Fibroblast of villous mesenchyme (primary cell): ENCODE results near the gene MED7. TPM values are rescaled to one million over a fixed set of nuclear protein-coding genes. Genes with fewer than 3 reads are reported as not detected.

Experiments
- DNase-seq: peaks from one replicate; pipeline ENCODE4 v3.0.0-alpha.2; 2010; ENCODE audit warnings: low read depth
- H3K4me3 ChIP-seq: 2 replicates; pipeline ENCODE4 v1.5.1; 2011; ENCODE audit warnings: low read depth, mild to moderate bottlenecking, low read length
- total RNA-seq: library from RNA; depleted of rRNA; stranded (reverse); fragments of >200 nt; gene quantifications from 2 replicates; pipeline ENCODE4 v1.2.3, GENCODE V29; 2012
- TF ChIP-seq, protein P1 (sequence below): IDR thresholded peaks from 2 replicates; pipeline ENCODE4 v1.5.1; 2012; ENCODE audit warnings: low read depth, mild to moderate bottlenecking, low read length; ENCODE audit not compliant: insufficient read depth

MED7 gene
- total RNA-seq, 1 donor, result 12.5 TPM

DNA sequence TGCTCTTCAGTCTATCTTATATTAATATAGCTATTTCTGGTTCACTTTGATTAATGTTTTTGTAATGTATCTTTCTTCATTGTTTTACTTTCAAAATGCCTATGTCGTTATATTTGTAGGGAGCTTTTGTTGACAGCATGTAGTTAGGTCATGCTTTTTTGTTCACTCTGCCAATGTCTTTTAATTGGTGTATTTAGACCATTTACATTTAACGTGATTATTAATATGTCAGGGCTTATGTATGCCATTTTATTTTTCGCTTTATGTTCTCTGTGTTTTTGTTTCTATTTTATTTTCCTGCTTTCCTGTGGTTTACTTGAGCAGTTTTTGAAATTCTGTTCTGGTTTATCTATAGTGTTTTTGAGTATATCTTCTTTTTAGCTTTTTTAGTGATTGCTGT, 12.6 kb upstream of the MED7 start:
- TF ChIP-seq, protein P1, sequence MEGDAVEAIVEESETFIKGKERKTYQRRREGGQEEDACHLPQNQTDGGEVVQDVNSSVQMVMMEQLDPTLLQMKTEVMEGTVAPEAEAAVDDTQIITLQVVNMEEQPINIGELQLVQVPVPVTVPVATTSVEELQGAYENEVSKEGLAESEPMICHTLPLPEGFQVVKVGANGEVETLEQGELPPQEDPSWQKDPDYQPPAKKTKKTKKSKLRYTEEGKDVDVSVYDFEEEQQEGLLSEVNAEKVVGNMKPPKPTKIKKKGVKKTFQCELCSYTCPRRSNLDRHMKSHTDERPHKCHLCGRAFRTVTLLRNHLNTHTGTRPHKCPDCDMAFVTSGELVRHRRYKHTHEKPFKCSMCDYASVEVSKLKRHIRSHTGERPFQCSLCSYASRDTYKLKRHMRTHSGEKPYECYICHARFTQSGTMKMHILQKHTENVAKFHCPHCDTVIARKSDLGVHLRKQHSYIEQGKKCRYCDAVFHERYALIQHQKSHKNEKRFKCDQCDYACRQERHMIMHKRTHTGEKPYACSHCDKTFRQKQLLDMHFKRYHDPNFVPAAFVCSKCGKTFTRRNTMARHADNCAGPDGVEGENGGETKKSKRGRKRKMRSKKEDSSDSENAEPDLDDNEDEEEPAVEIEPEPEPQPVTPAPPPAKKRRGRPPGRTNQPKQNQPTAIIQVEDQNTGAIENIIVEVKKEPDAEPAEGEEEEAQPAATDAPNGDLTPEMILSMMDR, result no peak
- H3K4me3 ChIP-seq, result no peak overlapping the region
- no peak for DNase-seq

DNA sequence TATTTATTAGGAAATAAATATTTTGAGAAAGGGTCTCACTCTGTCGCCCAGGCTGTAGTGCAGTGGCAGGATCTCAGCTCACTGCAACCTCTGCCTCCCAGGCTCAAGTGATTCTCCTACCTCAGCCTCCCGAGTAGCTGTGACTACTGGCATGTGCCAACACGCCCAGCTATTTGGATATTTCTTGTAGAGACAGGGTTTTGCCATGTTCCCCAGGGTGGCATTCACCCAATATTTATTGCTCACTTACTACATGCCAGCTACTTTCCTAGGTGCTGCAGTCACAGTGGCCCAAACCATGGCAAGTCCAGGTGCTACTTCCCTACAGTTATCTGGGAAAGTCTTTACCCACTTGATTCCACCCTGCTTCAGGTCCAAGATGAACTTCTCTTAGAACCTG, 8.3 kb upstream of the MED7 start:
- TF ChIP-seq, protein P1, result no peak
- DNase-seq, result no peak

DNA sequence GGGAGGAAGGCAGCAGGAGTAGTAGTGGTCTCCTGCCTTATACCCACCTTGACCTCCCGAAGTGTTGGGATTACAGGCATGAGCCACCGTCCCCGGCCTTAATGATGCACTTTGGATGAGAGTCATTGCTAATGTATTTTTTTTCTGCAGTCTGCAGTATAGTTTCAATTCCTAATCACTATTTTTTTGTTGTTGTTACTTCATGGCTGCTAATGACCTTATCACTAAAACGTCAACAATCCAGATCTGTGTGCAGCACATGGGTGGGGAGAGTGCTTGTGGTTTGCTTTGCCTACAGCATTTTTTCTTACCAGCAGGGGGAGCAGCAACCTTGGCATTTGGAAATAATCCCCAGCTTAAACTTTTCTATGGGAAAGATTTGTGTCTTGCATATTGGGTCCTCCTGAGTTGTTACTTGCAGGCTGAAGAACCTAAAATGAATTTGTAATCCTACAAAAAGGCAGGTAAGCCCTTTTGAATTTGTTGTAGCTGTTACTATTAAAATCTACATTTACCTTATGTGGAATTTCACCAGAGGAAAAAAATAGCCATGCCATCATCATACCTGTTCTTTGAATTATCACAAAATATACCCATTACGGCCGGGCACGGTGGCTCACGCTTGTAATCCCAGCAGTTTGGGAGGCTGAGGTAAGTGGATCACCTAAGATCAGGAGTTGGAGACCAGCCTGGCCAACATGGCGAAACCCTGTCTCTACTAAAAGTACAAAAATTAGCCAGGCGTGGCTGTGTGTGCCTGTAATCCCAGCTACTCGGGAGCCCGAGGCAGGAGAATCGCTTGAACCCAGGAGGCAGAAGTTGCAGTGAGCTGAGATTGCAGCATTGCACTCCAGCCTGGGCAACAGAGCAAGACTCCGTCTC, 6.3 kb upstream of the MED7 start:
- TF ChIP-seq, protein P1, result peak; percentile 93
- no peak overlapping the region for H3K4me3 ChIP-seq
- DNase-seq, result peak; percentile 74

More for the DNA sequence above, 8.3 kb upstream of the MED7 start:
- no peak overlapping the region for H3K4me3 ChIP-seq

DNA sequence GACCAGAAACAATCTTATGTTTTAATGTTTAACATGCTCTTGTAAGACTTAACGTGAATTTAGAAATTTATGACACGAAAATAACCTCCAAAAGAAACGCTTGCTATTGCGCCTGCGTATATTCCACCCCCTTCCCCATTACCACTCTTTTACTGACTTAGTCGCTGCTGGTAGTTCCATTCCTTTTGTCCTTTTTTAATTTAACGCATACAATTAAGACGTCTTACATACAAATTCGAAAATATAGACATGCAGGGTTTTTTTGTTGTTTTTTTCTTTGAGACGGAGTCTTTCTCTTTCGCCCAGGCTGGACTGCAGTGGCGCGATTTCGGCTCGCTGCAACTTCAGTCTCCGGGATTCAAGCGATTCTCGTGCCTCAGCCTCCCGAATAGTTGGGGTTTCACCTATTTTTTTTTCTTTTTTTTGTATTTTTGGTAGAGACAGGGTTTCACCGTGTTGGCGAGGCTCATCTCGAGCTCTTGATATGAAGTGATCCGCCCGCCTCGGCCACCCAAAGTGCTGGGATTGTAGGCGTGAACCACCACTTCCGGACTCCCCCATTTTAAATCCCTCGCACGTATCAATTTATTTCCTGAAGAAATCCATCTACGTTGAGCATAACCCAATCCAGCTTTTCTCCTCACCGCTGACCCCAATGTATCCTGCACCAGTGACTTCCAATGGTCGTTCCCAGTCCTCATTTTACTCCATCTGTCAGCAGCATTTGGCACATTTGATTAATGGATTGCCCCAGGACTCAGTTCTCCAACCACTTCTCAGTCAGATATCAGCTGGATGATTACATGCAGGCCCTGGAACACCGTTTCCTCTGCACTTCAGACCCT, 684 bp upstream of the MED7 start:
- H3K4me3 ChIP-seq, result peak overlapping the region; percentile 97
- TF ChIP-seq, protein P1, result no peak
- no peak for DNase-seq

DNA sequence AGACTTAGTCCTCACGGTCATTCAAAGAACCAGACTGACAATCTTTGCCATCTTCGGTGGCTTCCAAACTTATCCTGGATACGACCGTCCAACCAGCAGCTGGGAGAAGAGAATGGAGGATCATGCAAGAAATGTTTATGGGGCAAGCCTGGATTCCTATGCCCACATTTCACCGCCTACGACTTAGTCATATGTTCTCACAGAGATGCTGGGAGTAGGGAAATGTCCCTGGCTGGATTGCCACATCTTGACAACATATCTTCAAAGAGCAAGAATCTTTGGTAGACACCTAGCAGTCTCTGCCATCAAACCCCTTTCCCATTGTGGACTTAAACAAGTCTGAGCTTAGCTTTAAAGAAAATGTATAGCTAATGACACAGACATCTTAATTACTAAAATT, 5.0 kb downstream of the MED7 start:
- H3K4me3 ChIP-seq, result no peak overlapping the region
- TF ChIP-seq, protein P1, result no peak
- DNase-seq, result peak; percentile 12

DNA sequence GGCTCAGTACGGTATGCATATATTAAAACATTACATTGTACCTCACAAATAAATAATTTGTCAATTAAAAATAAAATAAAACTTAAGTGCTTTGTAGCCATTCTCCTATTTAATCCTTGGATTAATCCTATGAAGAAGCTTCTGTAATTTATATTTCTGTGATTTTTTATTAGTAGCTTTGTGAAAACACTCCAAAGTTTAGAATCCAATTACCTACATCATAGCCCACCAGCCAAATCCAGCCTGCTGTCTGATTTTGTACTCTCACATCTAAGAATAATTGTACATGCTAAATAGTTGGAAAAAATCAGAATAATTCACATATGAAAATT, 10.4 kb downstream of the MED7 start:
- no peak overlapping the region for H3K4me3 ChIP-seq
- DNase-seq, result no peak
- TF ChIP-seq, protein P1, result no peak
